ENCODE results near the gene PTCD2. TPM values are rescaled to one million over a fixed set of nuclear protein-coding genes. Genes with fewer than 3 reads are reported as not detected.

The PTCD2 gene
- total and polyA plus RNA-seq, 9 of the 15 experiments (the other 6 are each of a cell fraction or from before 2014, with no cell fraction given): 11.9 to 28.5 (median 18.6) TPM

DNA sequence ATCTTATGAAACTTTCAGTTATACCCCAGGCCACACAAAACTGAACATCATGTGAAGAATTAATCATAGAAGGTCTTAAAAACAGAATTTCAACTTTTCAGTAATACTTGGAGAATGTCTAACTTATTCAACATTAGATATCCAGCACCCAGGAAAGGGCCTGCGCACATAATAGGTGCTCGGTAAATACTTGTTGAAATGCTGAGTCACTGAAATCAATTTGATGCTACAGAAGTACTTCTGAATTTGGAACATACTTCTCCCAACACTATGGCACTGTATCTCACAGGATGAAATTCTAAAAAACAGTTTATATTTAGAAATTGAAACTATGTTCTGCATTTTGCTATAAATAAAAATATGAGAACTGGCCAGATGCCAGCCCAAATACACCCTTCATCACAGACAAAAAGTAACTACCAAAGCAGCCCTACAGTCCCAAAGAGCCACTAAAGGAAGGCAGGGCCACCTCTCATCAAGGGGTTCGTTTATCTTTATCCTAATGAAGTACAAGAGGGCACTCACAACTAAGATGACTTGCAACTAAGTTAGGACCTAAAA, 26.6 kb upstream of the PTCD2 start (continued):
- peak; percentile 30; the same call in 1 of the 2 replicates for TF ChIP-seq MAFF (IDR thresholded peaks at IDR 0.05; ENCODE audit: low read length)
- TF ChIP-seq SRSF9 (IDR thresholded peaks at IDR 0.05; ENCODE audit: borderline replicate concordance, low read depth, low read length): no peak

DNA sequence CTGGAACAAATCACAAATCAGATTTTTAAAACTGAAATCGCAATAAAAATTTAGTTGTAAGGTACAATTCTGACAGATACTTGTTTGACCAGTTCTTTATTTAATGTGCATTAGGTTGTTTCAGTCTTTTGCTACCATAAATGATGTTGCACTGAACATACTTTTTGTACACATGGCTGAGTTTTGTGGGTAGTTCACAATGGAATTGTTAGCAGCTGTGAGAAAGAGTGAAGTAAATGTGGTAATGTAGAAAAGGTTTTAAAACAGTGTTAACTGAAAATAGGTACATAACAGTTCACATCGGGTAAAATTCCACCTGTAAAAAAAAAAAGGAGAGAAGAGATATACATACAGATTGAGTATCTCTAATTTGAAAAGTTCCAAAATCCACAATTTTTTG, 25.7 kb upstream of the PTCD2 start:
- Histone ChIP-seq H3K4me2 (ENCODE audit: insufficient read depth, low read length) (no peak overlapping the region), H3K9ac (ENCODE audit: insufficient read depth in 1 of 2, low read depth in 2 of 2, low read length in 2 of 2) (no peak overlapping the region), H3K27ac (ENCODE audit: extremely low read depth, low read depth, low read length) (no peak overlapping the region), H3K4me3 (no peak overlapping the region), H3K36me3 (ENCODE audit: control insufficient read depth, insufficient read depth, low read length) (peaks cover 81% of the 10 kb centered on the region), H2AFZ (ENCODE audit: low read depth, low read length) (no peak overlapping the region), H3K9me3 (replicated peaks; ENCODE audit: control insufficient read depth, insufficient read depth, low read depth, low read length) (no peaks in the 10 kb centered on the region), H4K20me1 (replicated peaks; ENCODE audit: control insufficient read depth, insufficient read depth, low read length) (no peaks in the 10 kb centered on the region), H3K79me2 (ENCODE audit: control insufficient read depth, insufficient read depth, low read length) (peaks cover 20% of the 10 kb centered on the region), H3K4me1 (replicated peaks in 1 of 2; ENCODE audit: control insufficient read depth in 2 of 2, insufficient read depth in 2 of 2, low read length in 2 of 2) (peaks cover 0 to 3% of the 10 kb centered on the region in 2 experiments; a peak in 1 of 5 replicates), H3K27me3 (ENCODE audit: control insufficient read depth in 2 of 2, insufficient read depth in 2 of 2, low read length in 2 of 2) (no peaks in the 10 kb centered on the region), H3K9me1 (ENCODE audit: control insufficient read depth, insufficient read depth, low read length) (no peaks in the 10 kb centered on the region)
- BruUV-seq (replicated peaks): no TSS peak
- ATAC-seq: no peak
- in situ Hi-C loops (cut with MboI) (no loop called here), intact Hi-C loops (cut with micrococcal nuclease) (no loop called here)
- 98% methylated on average over 2 of the region's 2 CpGs for WGBS (ENCODE audit: insufficient coverage, low coverage, missing lambda C conversion rate)
- CTCF ChIA-PET (ENCODE audit: low intra/inter-chr PET ratio): no interaction called here
- no peak for TF ChIP-seq HNRNPLL (IDR thresholded peaks at IDR 0.05; ENCODE audit: low read depth, low read length, poor library complexity, severe bottlenecking)
- TF ChIP-seq ZNF140 (CRISPR knock-in tag; IDR thresholded peaks at IDR 0.05): no peak
- no peak for TF ChIP-seq ZNF583 (CRISPR knock-in tag; IDR thresholded peaks at IDR 0.05)
- FAIRE-seq: no peak
- POLR2A ChIA-PET: no interaction called here
- DNase-seq (ENCODE audit: extremely low read depth in 1 of 4, low spot score in 3 of 4): no peak
